ENCODE data around the gene CPSF4L.

GRCh38 chr17:73214851-73215250, 46.8 kb downstream of the CPSF4L start:
- TF ChIP-seq CTCF (IDR thresholded peaks at IDR 0.05) (no peak), POLR2A (IDR thresholded peaks at IDR 0.05) (no peak), EP300 (IDR thresholded peaks at IDR 0.05) (no peak)

Measured in tibial nerve (tissue), 4 donors.